ENCODE measurements around the gene RAPSN. TPM values are rescaled to one million over a fixed set of nuclear protein-coding genes. Genes with fewer than 3 reads are reported as not detected.

RAPSN gene
- total RNA-seq, 2 donors from 2014 or later, result not detected

- WGBS, 2 donors, result 75 to 82% methylated on average over 2 of the region's 2 CpGs
- ATAC-seq (no peak), DNase-seq (no peak)
- no peak overlapping the region for H3K4me3 ChIP-seq
- no peaks in the 10 kb centered on the region for H3K9me3 ChIP-seq
- H3K27ac ChIP-seq, result peak overlapping the region in 1 of 4 donors; percentile 38
- peaks cover 21% of the 10 kb centered on the region for H3K4me1 ChIP-seq
- intact Hi-C loops (cut with DNase I), result no loop called here
- no peak for TF ChIP-seq POLR2A (IDR thresholded peaks at IDR 0.05)
- TF ChIP-seq, protein P1, sequence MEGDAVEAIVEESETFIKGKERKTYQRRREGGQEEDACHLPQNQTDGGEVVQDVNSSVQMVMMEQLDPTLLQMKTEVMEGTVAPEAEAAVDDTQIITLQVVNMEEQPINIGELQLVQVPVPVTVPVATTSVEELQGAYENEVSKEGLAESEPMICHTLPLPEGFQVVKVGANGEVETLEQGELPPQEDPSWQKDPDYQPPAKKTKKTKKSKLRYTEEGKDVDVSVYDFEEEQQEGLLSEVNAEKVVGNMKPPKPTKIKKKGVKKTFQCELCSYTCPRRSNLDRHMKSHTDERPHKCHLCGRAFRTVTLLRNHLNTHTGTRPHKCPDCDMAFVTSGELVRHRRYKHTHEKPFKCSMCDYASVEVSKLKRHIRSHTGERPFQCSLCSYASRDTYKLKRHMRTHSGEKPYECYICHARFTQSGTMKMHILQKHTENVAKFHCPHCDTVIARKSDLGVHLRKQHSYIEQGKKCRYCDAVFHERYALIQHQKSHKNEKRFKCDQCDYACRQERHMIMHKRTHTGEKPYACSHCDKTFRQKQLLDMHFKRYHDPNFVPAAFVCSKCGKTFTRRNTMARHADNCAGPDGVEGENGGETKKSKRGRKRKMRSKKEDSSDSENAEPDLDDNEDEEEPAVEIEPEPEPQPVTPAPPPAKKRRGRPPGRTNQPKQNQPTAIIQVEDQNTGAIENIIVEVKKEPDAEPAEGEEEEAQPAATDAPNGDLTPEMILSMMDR (IDR thresholded peaks at IDR 0.05), result no peak
- H3K36me3 ChIP-seq (replicated peaks in 1 of 2; ENCODE audit: insufficient read depth in 1 of 2, low read depth in 2 of 2), result peaks cover 15 to 19% of the 10 kb centered on the region in 2 donors
- H3K27me3 ChIP-seq, result no peaks in the 10 kb centered on the region
Observed at GRCh38 chr11:47487421-47487820, 38.5 kb upstream of the RAPSN start.

GRCh38 chr11:47485107-47485506, 36.2 kb upstream of the RAPSN start:
- H3K27ac ChIP-seq, result no peak overlapping the region
- 91 to 93% methylated on average over 7 of the region's 7 CpGs for WGBS, 2 donors
- no peak for ATAC-seq
- no peaks in the 10 kb centered on the region for H3K9me3 ChIP-seq
- intact Hi-C loops (cut with DNase I), result no loop called here
- H3K4me1 ChIP-seq, result peaks cover 21% of the 10 kb centered on the region
- H3K27me3 ChIP-seq, result no peaks in the 10 kb centered on the region
- TF ChIP-seq, protein P1 (IDR thresholded peaks at IDR 0.05), result no peak
- TF ChIP-seq POLR2A (IDR thresholded peaks at IDR 0.05), result no peak
- H3K4me3 ChIP-seq, result no peak overlapping the region
- H3K36me3 ChIP-seq (replicated peaks in 1 of 2; ENCODE audit: insufficient read depth in 1 of 2, low read depth in 2 of 2), result peaks cover 16 to 27% of the 10 kb centered on the region in 2 donors
- DNase-seq, result no peak

- no peak for DNase-seq
- no peaks in the 10 kb centered on the region for H3K27me3 ChIP-seq
- H3K4me3 ChIP-seq, result no peak overlapping the region
- no peak for ATAC-seq
- TF ChIP-seq POLR2A (IDR thresholded peaks at IDR 0.05), result no peak
- TF ChIP-seq, protein P1 (IDR thresholded peaks at IDR 0.05), result no peak
- H3K27ac ChIP-seq, result no peak overlapping the region
- 100% methylated on average over 1 of the region's 1 CpG for WGBS, 2 donors
- peaks cover 16 to 30% of the 10 kb centered on the region in 2 donors for H3K36me3 ChIP-seq (replicated peaks in 1 of 2; ENCODE audit: insufficient read depth in 1 of 2, low read depth in 2 of 2)
- intact Hi-C loops (cut with DNase I), result no loop called here
- H3K9me3 ChIP-seq, result no peaks in the 10 kb centered on the region
- peaks cover 9% of the 10 kb centered on the region for H3K4me1 ChIP-seq
Observed at GRCh38 chr11:47483457-47483856, 34.5 kb upstream of the RAPSN start.

DNA sequence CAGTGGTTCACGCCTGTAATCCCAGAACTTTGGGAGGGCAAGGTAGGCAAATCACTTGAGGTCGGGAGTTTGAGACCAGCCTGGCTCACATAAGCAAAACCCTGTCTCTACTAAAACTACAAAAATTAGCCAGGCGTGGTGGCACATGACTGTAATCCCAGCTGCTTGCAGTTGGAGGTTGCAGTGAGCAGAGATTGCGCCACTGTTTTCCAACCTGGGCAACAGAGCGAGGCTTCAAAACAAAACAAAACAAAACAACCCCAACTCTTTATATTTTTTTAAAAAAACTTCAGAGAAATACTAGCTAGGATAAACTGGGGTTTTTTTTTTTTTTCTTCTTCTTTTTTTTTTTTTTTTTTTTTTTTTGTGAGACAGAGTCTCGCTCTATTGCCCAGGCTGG, 31.8 kb upstream of the RAPSN start:
- H3K36me3 ChIP-seq (replicated peaks in 1 of 2; ENCODE audit: insufficient read depth in 1 of 2, low read depth in 2 of 2), result peaks cover 16 to 41% of the 10 kb centered on the region in 2 donors

More for the DNA sequence above, 31.8 kb upstream of the RAPSN start:
- WGBS, 2 donors, result 95 to 98% methylated on average over 5 to 6 of the region's 6 CpGs
- Histone ChIP-seq H3K4me1 (no peaks in the 10 kb centered on the region), H3K27ac (no peak overlapping the region), H3K9me3 (no peaks in the 10 kb centered on the region), H3K4me3 (no peak overlapping the region), H3K27me3 (no peaks in the 10 kb centered on the region)
- TF ChIP-seq POLR2A (IDR thresholded peaks at IDR 0.05), result no peak
- TF ChIP-seq, protein P1 (IDR thresholded peaks at IDR 0.05), result no peak
- intact Hi-C loops (cut with DNase I), result no loop called here
- DNase-seq (no peak), ATAC-seq (no peak)

Data from body of pancreas (tissue), 4 donors.